ENCODE results near the gene ADAP1. TPM values are rescaled to one million over a fixed set of nuclear protein-coding genes. Genes with fewer than 3 reads are reported as not detected.

Gene ADAP1
- polyA plus RNA-seq, 3 donors, result 49.1 to 117 (median 72.2) TPM

GRCh38 chr7:953547-954327 lies 743 bp downstream of the ADAP1 start:
- peaks cover 77 to 88% of the 10 kb centered on the region in 2 donors for H3K4me1 ChIP-seq (ENCODE audit: control insufficient read depth in 1 of 2, insufficient read depth in 2 of 2, low read length in 2 of 2)
- peaks cover 10 to 12% of the 10 kb centered on the region in 2 donors for H3K36me3 ChIP-seq (replicated peaks in 1 of 2; ENCODE audit: control insufficient read depth in 1 of 2, insufficient read depth in 2 of 2, low read length in 2 of 2)
- Mint-ChIP-seq H3K27ac (peak overlapping the region; percentile 70 to 91 (median 86)), H3K36me3 (peaks cover 19 to 36% of the 10 kb centered on the region in 2 donors), H3K4me1 (peaks cover 68% of the 10 kb centered on the region), H3K9me3 (no peaks in the 10 kb centered on the region), H3K4me3 (peak overlapping the region; percentile 72 to 73), H3K27me3 (ENCODE audit: low read depth in 3 of 3) (peaks cover 0 to 2% (median 0%) of the 10 kb centered on the region in 3 donors)
- H2AFZ ChIP-seq (ENCODE audit: insufficient read depth, low read depth, low read length, poor library complexity, severe bottlenecking), result no peak overlapping the region
- peaks cover 48% of the 10 kb centered on the region for H4K20me1 ChIP-seq (ENCODE audit: insufficient read depth, low read length)
- peak overlapping the region; percentile 99 for H3K9ac ChIP-seq (ENCODE audit: insufficient read depth, low read length, poor library complexity, severe bottlenecking)
- no peaks in the 10 kb centered on the region for H3K27me3 ChIP-seq (ENCODE audit: control insufficient read depth in 2 of 2, insufficient read depth in 2 of 2, low read length in 2 of 2)
- TF ChIP-seq CTCF (IDR thresholded peaks at IDR 0.05), result no peak
- peaks cover 59% of the 10 kb centered on the region for H3K79me2 ChIP-seq (ENCODE audit: insufficient read depth, low read length)
- H3K4me3 ChIP-seq (replicated peaks in 1 of 3; ENCODE audit: low read depth in 2 of 3, low read length in 3 of 3), result peak overlapping the region; percentile 72 to 92 (median 86)
- WGBS (ENCODE audit: insufficient coverage), result 4% methylated on average over 59 of the region's 78 CpGs
- H3K4me2 ChIP-seq (replicated peaks; ENCODE audit: extremely low read depth, low read length, poor library complexity, severe bottlenecking), result peak overlapping the region; percentile 85
- peak; percentile 82 to 87 (median 85) for DNase-seq
- H3K9me3 ChIP-seq (replicated peaks in 1 of 2; ENCODE audit: control insufficient read depth in 1 of 2, insufficient read depth in 1 of 2, low read length in 2 of 2), result no peaks in the 10 kb centered on the region
- H3K27ac ChIP-seq (ENCODE audit: low read depth in 1 of 2, low read length in 2 of 2), result peak overlapping the region; percentile 80 to 98
- intact Hi-C loops (cut with micrococcal nuclease), result loop anchor here (2.0 kb wide), 2 partner anchors 43 to 45 kb away; no protein-coding TSS in a partner anchor

GRCh38 chr7:952548-953441 lies 1.7 kb downstream of the ADAP1 start:
- WGBS (ENCODE audit: insufficient coverage), result 88% methylated on average over 17 of the region's 20 CpGs
- intact Hi-C loops (cut with micrococcal nuclease), result no loop called here
- peak overlapping the region; percentile 72 to 73 for H3K4me3 Mint-ChIP-seq
- Histone ChIP-seq H3K4me1 (ENCODE audit: control insufficient read depth in 1 of 2, insufficient read depth in 2 of 2, low read length in 2 of 2) (peaks cover 68 to 79% of the 10 kb centered on the region in 2 donors), H3K27me3 (ENCODE audit: control insufficient read depth in 2 of 2, insufficient read depth in 2 of 2, low read length in 2 of 2) (no peaks in the 10 kb centered on the region), H3K9me3 (replicated peaks in 1 of 2; ENCODE audit: control insufficient read depth in 1 of 2, insufficient read depth in 1 of 2, low read length in 2 of 2) (no peaks in the 10 kb centered on the region), H3K79me2 (ENCODE audit: insufficient read depth, low read length) (peaks cover 68% of the 10 kb centered on the region), H3K4me3 (replicated peaks in 1 of 3; ENCODE audit: low read depth in 2 of 3, low read length in 3 of 3) (peak overlapping the region; percentile 72 to 92 (median 86)), H4K20me1 (ENCODE audit: insufficient read depth, low read length) (peaks cover 57% of the 10 kb centered on the region), H3K4me2 (replicated peaks; ENCODE audit: extremely low read depth, low read length, poor library complexity, severe bottlenecking) (peak overlapping the region; percentile 85), H2AFZ (ENCODE audit: insufficient read depth, low read depth, low read length, poor library complexity, severe bottlenecking) (no peak overlapping the region), H3K27ac (ENCODE audit: low read depth in 1 of 2, low read length in 2 of 2) (peak overlapping the region; percentile 80 to 98), H3K36me3 (replicated peaks in 1 of 2; ENCODE audit: control insufficient read depth in 1 of 2, insufficient read depth in 2 of 2, low read length in 2 of 2) (peaks cover 12 to 16% of the 10 kb centered on the region in 2 donors), H3K9ac (ENCODE audit: insufficient read depth, low read length, poor library complexity, severe bottlenecking) (peak overlapping the region; percentile 99)
- DNase-seq, result no peak
- TF ChIP-seq CTCF (IDR thresholded peaks at IDR 0.05), result no peak
- H3K27me3 Mint-ChIP-seq (ENCODE audit: low read depth in 3 of 3), result peaks cover 0 to 2% (median 0%) of the 10 kb centered on the region in 3 donors
- peak overlapping the region; percentile 70 to 89 (median 80) for H3K27ac Mint-ChIP-seq
- H3K36me3 Mint-ChIP-seq, result peaks cover 23 to 46% of the 10 kb centered on the region in 2 donors
- peaks cover 64% of the 10 kb centered on the region for H3K4me1 Mint-ChIP-seq
- no peaks in the 10 kb centered on the region for H3K9me3 Mint-ChIP-seq
